ENCODE data around the gene ATP9A.

ATP9A gene

GRCh38 chr20:51549474-51549873, 218.7 kb downstream of the ATP9A start:
- no peak overlapping the region for H3K9ac ChIP-seq (ENCODE audit: low read length)
- no peak overlapping the region for H3K14ac ChIP-seq (ENCODE audit: low read length)
- H2AFZ ChIP-seq (ENCODE audit: insufficient read depth, low read length, poor library complexity): no peak overlapping the region
- H3K4ac ChIP-seq (ENCODE audit: low read depth, low read length): no peak overlapping the region
- H2BK120ac ChIP-seq (ENCODE audit: insufficient read depth, low read length, poor library complexity): no peak overlapping the region
- no peaks in the 10 kb centered on the region for H3K79me1 ChIP-seq (ENCODE audit: low read length)
- no peak for DNase-seq
- no peaks in the 10 kb centered on the region for H3K4me1 ChIP-seq (ENCODE audit: control insufficient read depth in 1 of 2, insufficient read depth in 2 of 2, low read length in 2 of 2)
- no peaks in the 10 kb centered on the region for H3K36me3 ChIP-seq (ENCODE audit: control insufficient read depth in 1 of 2, insufficient read depth in 2 of 2, low read length in 2 of 2)
- peaks cover 3% of the 10 kb centered on the region for H3K27me3 ChIP-seq (ENCODE audit: insufficient read depth, low read length)
- H4K8ac ChIP-seq (ENCODE audit: low read depth, low read length): no peak overlapping the region
- no peak overlapping the region for H3K4me2 ChIP-seq (ENCODE audit: low read length)
- H3K9me3 ChIP-seq (ENCODE audit: insufficient read depth, low read depth, low read length): no peaks in the 10 kb centered on the region
- no peak overlapping the region for H2AK5ac ChIP-seq (ENCODE audit: low read length)
- no peaks in the 10 kb centered on the region for H3K79me2 ChIP-seq (ENCODE audit: control insufficient read depth, insufficient read depth, low read length, poor library complexity)
- H2BK12ac ChIP-seq (ENCODE audit: low read length): no peak overlapping the region
- no CpG with 5 or more reads among the region's 4 CpGs for WGBS (ENCODE audit: extremely low coverage, insufficient coverage, insufficient read length)
- no peak overlapping the region for H3K27ac ChIP-seq (ENCODE audit: low read depth, low read length)
- H2BK5ac ChIP-seq (ENCODE audit: low read depth, low read length, poor library complexity): no peak overlapping the region
- H3K4me3 ChIP-seq (ENCODE audit: low read depth, low read length): no peak overlapping the region
- no peak overlapping the region for H4K91ac ChIP-seq (ENCODE audit: low read depth, low read length)
- H3K23ac ChIP-seq (ENCODE audit: low read length): no peak overlapping the region
- H3K18ac ChIP-seq (ENCODE audit: low read length): no peak overlapping the region
- H4K12ac ChIP-seq (ENCODE audit: low read depth, low read length): no peak overlapping the region

GRCh38 chr20:51547951-51548350, 220.2 kb downstream of the ATP9A start:
- no peaks in the 10 kb centered on the region for H3K9me3 ChIP-seq (ENCODE audit: insufficient read depth, low read depth, low read length)
- H3K4me3 ChIP-seq (ENCODE audit: low read depth, low read length): no peak overlapping the region

More at GRCh38 chr20:51547951-51548350, 220.2 kb downstream of the ATP9A start:
- Histone ChIP-seq H3K14ac (ENCODE audit: low read length) (no peak overlapping the region), H3K18ac (ENCODE audit: low read length) (no peak overlapping the region), H3K36me3 (ENCODE audit: control insufficient read depth in 1 of 2, insufficient read depth in 2 of 2, low read length in 2 of 2) (no peaks in the 10 kb centered on the region), H3K27ac (ENCODE audit: low read depth, low read length) (no peak overlapping the region), H2AFZ (ENCODE audit: insufficient read depth, low read length, poor library complexity) (no peak overlapping the region), H2AK5ac (ENCODE audit: low read length) (no peak overlapping the region), H3K4me1 (ENCODE audit: control insufficient read depth in 1 of 2, insufficient read depth in 2 of 2, low read length in 2 of 2) (peaks cover 2 to 4% of the 10 kb centered on the region in 2 experiments), H3K79me1 (ENCODE audit: low read length) (no peaks in the 10 kb centered on the region), H3K27me3 (ENCODE audit: insufficient read depth, low read length) (peaks cover 3% of the 10 kb centered on the region), H4K91ac (ENCODE audit: low read depth, low read length) (no peak overlapping the region), H3K23ac (ENCODE audit: low read length) (no peak overlapping the region), H2BK12ac (ENCODE audit: low read length) (no peak overlapping the region), H3K79me2 (ENCODE audit: control insufficient read depth, insufficient read depth, low read length, poor library complexity) (no peaks in the 10 kb centered on the region), H3K4ac (ENCODE audit: low read depth, low read length) (no peak overlapping the region), H2BK5ac (ENCODE audit: low read depth, low read length, poor library complexity) (no peak overlapping the region), H3K9ac (ENCODE audit: low read length) (no peak overlapping the region), H3K4me2 (ENCODE audit: low read length) (no peak overlapping the region), H4K8ac (ENCODE audit: low read depth, low read length) (no peak overlapping the region), H2BK120ac (ENCODE audit: insufficient read depth, low read length, poor library complexity) (no peak overlapping the region), H4K12ac (ENCODE audit: low read depth, low read length) (no peak overlapping the region)
- no CpG with 5 or more reads among the region's 7 CpGs for WGBS (ENCODE audit: extremely low coverage, insufficient coverage, insufficient read length)
- no peak for DNase-seq
